SK-N-SH (cell line): ENCODE results near the gene SLC38A3.

Source experiments
- ELF1 ChIP-seq: IDR thresholded peaks from 2 replicates; pipeline ENCODE4 v1.4.0; 2012
- GATA2 ChIP-seq: sonication (generic); formaldehyde crosslinking; IDR thresholded peaks from 2 replicates; pipeline ENCODE4 v1.5.0; 2020; ENCODE audit warnings: mild to moderate bottlenecking, missing genetic modification reagents
- JUND ChIP-seq: IDR thresholded peaks from 2 replicates; pipeline ENCODE4 v1.4.0; 2012
- MXI1 ChIP-seq: IDR thresholded peaks from 2 replicates; pipeline ENCODE4 v1.6.1; 2012; ENCODE audit warnings: mild to moderate bottlenecking, low read depth, low read length, improper control_type of control experiment
- RFX5 ChIP-seq: IDR thresholded peaks from 2 replicates; pipeline ENCODE4 v1.6.1; 2012; ENCODE audit warnings: mild to moderate bottlenecking, improper control_type of control experiment, low read length
- RXRA ChIP-seq: IDR thresholded peaks from 2 replicates; pipeline ENCODE4 v1.4.0; 2012; ENCODE audit warnings: low read depth, mild to moderate bottlenecking, borderline replicate concordance
- SIN3A ChIP-seq: IDR thresholded peaks from 2 replicates; pipeline ENCODE4 v1.6.1; 2012; ENCODE audit warnings: low read depth, mild to moderate bottlenecking, low read length, moderate library complexity, borderline replicate concordance
- TAF1 ChIP-seq: IDR thresholded peaks from 2 replicates; pipeline ENCODE4 v1.6.1; 2012; ENCODE audit warnings: low read depth, mild to moderate bottlenecking, low read length, moderate library complexity, borderline replicate concordance
- YY1 ChIP-seq: IDR thresholded peaks from 2 replicates; pipeline ENCODE4 v1.4.0; 2012; ENCODE audit warnings: low read depth, mild to moderate bottlenecking
- TF ChIP-seq, protein P1 (sequence below): fragments of 200-600 bp; sonication (generic); IDR thresholded peaks from 2 replicates; pipeline ENCODE4 v1.6.1; 2017; ENCODE audit warnings: antibody characterized with exemption, mild to moderate bottlenecking, moderate library complexity
- TF ChIP-seq, protein P2 (sequence below): fragments of 150-350 bp; IDR thresholded peaks from 2 replicates; pipeline ENCODE4 v1.6.1; 2016; ENCODE audit warnings: mild to moderate bottlenecking, low read depth, low read length
- TF ChIP-seq, protein P3 (sequence below): fragments of 150-350 bp; IDR thresholded peaks from 2 replicates; pipeline ENCODE4 v1.6.1; 2017; ENCODE audit warnings: antibody characterized with exemption, low read length, low read depth, borderline replicate concordance

DNA sequence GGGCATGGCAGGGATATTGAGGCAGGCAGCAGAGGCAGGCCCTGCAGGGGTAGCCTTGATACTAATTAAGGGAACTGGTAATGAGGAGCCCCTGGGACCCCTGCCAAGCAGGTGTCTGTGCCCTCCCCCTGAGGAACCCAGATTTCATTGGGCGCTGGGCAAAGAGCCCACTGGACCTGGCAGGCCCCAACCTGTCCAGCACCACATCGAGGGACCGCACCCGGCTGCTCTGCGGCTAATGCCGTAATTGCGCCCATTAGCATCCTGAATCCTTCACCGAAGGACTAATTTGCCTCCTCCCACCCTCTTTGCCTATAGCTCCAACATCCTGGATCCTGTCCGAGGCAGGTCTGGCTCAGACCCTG is 50.2 kb downstream of the SLC38A3 start:
- TF ChIP-seq, protein P1, sequence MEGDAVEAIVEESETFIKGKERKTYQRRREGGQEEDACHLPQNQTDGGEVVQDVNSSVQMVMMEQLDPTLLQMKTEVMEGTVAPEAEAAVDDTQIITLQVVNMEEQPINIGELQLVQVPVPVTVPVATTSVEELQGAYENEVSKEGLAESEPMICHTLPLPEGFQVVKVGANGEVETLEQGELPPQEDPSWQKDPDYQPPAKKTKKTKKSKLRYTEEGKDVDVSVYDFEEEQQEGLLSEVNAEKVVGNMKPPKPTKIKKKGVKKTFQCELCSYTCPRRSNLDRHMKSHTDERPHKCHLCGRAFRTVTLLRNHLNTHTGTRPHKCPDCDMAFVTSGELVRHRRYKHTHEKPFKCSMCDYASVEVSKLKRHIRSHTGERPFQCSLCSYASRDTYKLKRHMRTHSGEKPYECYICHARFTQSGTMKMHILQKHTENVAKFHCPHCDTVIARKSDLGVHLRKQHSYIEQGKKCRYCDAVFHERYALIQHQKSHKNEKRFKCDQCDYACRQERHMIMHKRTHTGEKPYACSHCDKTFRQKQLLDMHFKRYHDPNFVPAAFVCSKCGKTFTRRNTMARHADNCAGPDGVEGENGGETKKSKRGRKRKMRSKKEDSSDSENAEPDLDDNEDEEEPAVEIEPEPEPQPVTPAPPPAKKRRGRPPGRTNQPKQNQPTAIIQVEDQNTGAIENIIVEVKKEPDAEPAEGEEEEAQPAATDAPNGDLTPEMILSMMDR = no peak
- TF ChIP-seq SIN3A = no peak
- TF ChIP-seq TAF1 = no peak
- TF ChIP-seq YY1 = no peak
- TF ChIP-seq, protein P2, sequence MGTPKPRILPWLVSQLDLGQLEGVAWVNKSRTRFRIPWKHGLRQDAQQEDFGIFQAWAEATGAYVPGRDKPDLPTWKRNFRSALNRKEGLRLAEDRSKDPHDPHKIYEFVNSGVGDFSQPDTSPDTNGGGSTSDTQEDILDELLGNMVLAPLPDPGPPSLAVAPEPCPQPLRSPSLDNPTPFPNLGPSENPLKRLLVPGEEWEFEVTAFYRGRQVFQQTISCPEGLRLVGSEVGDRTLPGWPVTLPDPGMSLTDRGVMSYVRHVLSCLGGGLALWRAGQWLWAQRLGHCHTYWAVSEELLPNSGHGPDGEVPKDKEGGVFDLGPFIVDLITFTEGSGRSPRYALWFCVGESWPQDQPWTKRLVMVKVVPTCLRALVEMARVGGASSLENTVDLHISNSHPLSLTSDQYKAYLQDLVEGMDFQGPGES = no peak
- no peak for TF ChIP-seq RXRA
- TF ChIP-seq MXI1 = no peak
- no peak for TF ChIP-seq JUND
- TF ChIP-seq, protein P3, sequence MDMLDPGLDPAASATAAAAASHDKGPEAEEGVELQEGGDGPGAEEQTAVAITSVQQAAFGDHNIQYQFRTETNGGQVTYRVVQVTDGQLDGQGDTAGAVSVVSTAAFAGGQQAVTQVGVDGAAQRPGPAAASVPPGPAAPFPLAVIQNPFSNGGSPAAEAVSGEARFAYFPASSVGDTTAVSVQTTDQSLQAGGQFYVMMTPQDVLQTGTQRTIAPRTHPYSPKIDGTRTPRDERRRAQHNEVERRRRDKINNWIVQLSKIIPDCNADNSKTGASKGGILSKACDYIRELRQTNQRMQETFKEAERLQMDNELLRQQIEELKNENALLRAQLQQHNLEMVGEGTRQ = no peak
- no peak for TF ChIP-seq ELF1
- TF ChIP-seq GATA2 = no peak
- TF ChIP-seq RFX5 = no peak
